Endodermal cell (in vitro differentiated cells): ENCODE results near the gene ZCCHC9. TPM values are rescaled to one million over a fixed set of nuclear protein-coding genes. Genes with fewer than 3 reads are reported as not detected.

ENCODE experiments used
- DNase-seq: peaks from one replicate; pipeline ENCODE4 v3.0.0-alpha.2; 2017
- H3K27ac ChIP-seq: 2 replicates; pipeline ENCODE4 v1.5.1; 2013; ENCODE audit warnings: mild to moderate bottlenecking, low read depth, low read length, moderate library complexity
- H3K27me3 ChIP-seq: 2 replicates; pipeline ENCODE4 v1.6.1; 2013; ENCODE audit warnings: mild to moderate bottlenecking, low read length, moderate library complexity; ENCODE audit not compliant: insufficient read depth, control insufficient read depth, poor library complexity, severe bottlenecking
- H3K36me3 ChIP-seq: 2 replicates; pipeline ENCODE4 v1.7.0; 2013; ENCODE audit warnings: mild to moderate bottlenecking, low read length, moderate library complexity; ENCODE audit not compliant: control insufficient read depth, insufficient read depth
- H3K4me1 ChIP-seq: one replicate; pipeline ENCODE4 v1.7.0; 2013; ENCODE audit warnings: low read length; ENCODE audit not compliant: control insufficient read depth, insufficient read depth
- H3K4me3 ChIP-seq: 2 replicates; pipeline ENCODE4 v1.5.1; 2013; ENCODE audit warnings: mild to moderate bottlenecking, low read length, moderate library complexity
- H3K9ac ChIP-seq: 2 replicates; pipeline ENCODE4 v1.6.1; 2013; ENCODE audit warnings: mild to moderate bottlenecking, low read length, moderate library complexity; ENCODE audit not compliant: poor library complexity, severe bottlenecking; ENCODE audit errors: extremely low read depth
- H3K9me3 ChIP-seq: 2 replicates; pipeline ENCODE4 v1.6.1; 2013; ENCODE audit warnings: mild to moderate bottlenecking, low read length, moderate library complexity; ENCODE audit not compliant: control insufficient read depth
- H3K27ac Mint-ChIP-seq: 2 replicates; pipeline ENCODE4 v1.8.0; 2020; ENCODE audit warnings: mixed read lengths
- H3K27me3 Mint-ChIP-seq: 2 replicates; pipeline ENCODE4 v1.8.0; 2021; ENCODE audit warnings: mild to moderate bottlenecking, mixed read lengths; ENCODE audit not compliant: insufficient read depth
- H3K36me3 Mint-ChIP-seq: 2 replicates; pipeline ENCODE4 v1.8.0; 2020; ENCODE audit warnings: low read depth, mixed read lengths
- H3K4me1 Mint-ChIP-seq: 2 replicates; pipeline ENCODE4 v1.8.0; 2020; ENCODE audit warnings: mixed read lengths
- H3K4me3 Mint-ChIP-seq: 2 replicates; pipeline ENCODE4 v1.8.0; 2020; ENCODE audit warnings: mild to moderate bottlenecking, moderate library complexity, mixed read lengths
- H3K9me3 Mint-ChIP-seq: 2 replicates; pipeline ENCODE4 v1.8.0; 2020; ENCODE audit warnings: mild to moderate bottlenecking, mixed read lengths
- CTCF ChIP-seq: fragments of 200-600 bp; sonication (generic); conservative IDR thresholded peaks from 2 replicates; pipeline ENCODE4 v1.5.0; 2021; ENCODE audit warnings: antibody characterized with exemption, mild to moderate bottlenecking
- WGBS, 2 experiments: methylation state at CpG; one replicate each; pipeline versions ENCODE4 v1.1.5 to v1.1.7; 2013; ENCODE audit warnings: missing lambda C conversion rate in 2 of 2, mixed read lengths in 1 of 2; ENCODE audit not compliant: insufficient coverage in 1 of 2, insufficient read length in 1 of 2; 5-methylcytosine and 5-hydroxymethylcytosine counted together
- total RNA-seq, 2 donors: library from RNA; stranded (reverse); fragmentation: NEBNext Ultra II Directional in 1 of 2; extraction: Animal tissue kit (Norgen Biotek cat#: 25700) in 1 of 2; gene quantifications; 2 replicates in 1 of 2; 3 replicates in 1 of 2; pipeline ENCODE4 v1.2.1, GENCODE V29; 2021

Gene ZCCHC9
- total RNA-seq, 2 donors from 2014 or later, result 40.1 to 40.8 TPM

- no peak for DNase-seq
- Histone ChIP-seq H3K4me3 (no peak overlapping the region), H3K27ac (no peak overlapping the region), H3K9ac (no peak overlapping the region), H3K36me3 (no peaks in the 10 kb centered on the region), H3K4me1 (no peaks in the 10 kb centered on the region), H3K9me3 (no peaks in the 10 kb centered on the region), H3K27me3 (no peaks in the 10 kb centered on the region)
- no peaks in the 10 kb centered on the region for H3K36me3 Mint-ChIP-seq
- no peaks in the 10 kb centered on the region for H3K27me3 Mint-ChIP-seq
- no peaks in the 10 kb centered on the region for H3K9me3 Mint-ChIP-seq
- TF ChIP-seq CTCF, result no peak
- peaks cover 13% of the 10 kb centered on the region for H3K4me1 Mint-ChIP-seq
- no peak overlapping the region for H3K27ac Mint-ChIP-seq
- no peak overlapping the region for H3K4me3 Mint-ChIP-seq
Observed at GRCh38 chr5:81350507-81350906, 49.1 kb downstream of the ZCCHC9 start.

DNA sequence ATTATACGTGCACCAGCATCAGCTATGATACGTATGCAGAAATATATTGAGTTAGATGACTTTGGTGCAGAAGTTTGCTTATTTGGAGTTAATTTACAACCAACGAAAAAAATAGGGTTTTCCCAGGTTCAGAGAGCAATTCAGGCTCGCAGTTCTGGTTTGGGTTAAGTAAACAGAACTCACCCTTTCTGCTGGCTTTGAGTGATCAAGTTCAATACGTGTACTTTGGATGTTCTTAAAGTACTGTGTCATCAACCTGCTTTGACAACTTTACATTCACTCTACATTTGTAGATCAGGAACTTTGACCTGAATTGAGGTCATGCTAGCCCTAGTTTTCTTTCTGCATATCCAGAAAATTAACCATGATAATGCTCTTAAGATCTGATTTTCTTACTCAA is 51.8 kb downstream of the ZCCHC9 start:
- H3K27ac Mint-ChIP-seq, result no peak overlapping the region
- Histone ChIP-seq H3K9me3 (no peaks in the 10 kb centered on the region), H3K4me1 (no peaks in the 10 kb centered on the region), H3K27me3 (no peaks in the 10 kb centered on the region), H3K4me3 (no peak overlapping the region), H3K9ac (no peak overlapping the region), H3K36me3 (no peaks in the 10 kb centered on the region), H3K27ac (no peak overlapping the region)
- no peak overlapping the region for H3K4me3 Mint-ChIP-seq
- TF ChIP-seq CTCF, result no peak
- no peaks in the 10 kb centered on the region for H3K9me3 Mint-ChIP-seq
- H3K27me3 Mint-ChIP-seq, result no peaks in the 10 kb centered on the region
- 85 to 92% methylated on average over 5 of the region's 5 CpGs for WGBS, 2 experiments
- DNase-seq, result no peak
- H3K4me1 Mint-ChIP-seq, result peaks cover 13% of the 10 kb centered on the region
- no peaks in the 10 kb centered on the region for H3K36me3 Mint-ChIP-seq

GRCh38 chr5:81354093-81354492 is 52.7 kb downstream of the ZCCHC9 start:
- Histone ChIP-seq H3K27me3 (no peaks in the 10 kb centered on the region), H3K4me3 (no peak overlapping the region), H3K36me3 (no peaks in the 10 kb centered on the region), H3K9ac (no peak overlapping the region), H3K27ac (no peak overlapping the region), H3K9me3 (no peaks in the 10 kb centered on the region), H3K4me1 (no peaks in the 10 kb centered on the region)
- no peak for DNase-seq
- Mint-ChIP-seq H3K36me3 (no peaks in the 10 kb centered on the region), H3K4me3 (no peak overlapping the region), H3K27ac (no peak overlapping the region), H3K9me3 (no peaks in the 10 kb centered on the region), H3K27me3 (no peaks in the 10 kb centered on the region), H3K4me1 (peaks cover 12% of the 10 kb centered on the region)
- TF ChIP-seq CTCF, result no peak
- WGBS, 2 experiments, result 88 to 92% methylated on average over 1 to 2 of the region's 2 CpGs
